HepG2 (cell line): ENCODE results near the gene USP32. TPM values are rescaled to one million over a fixed set of nuclear protein-coding genes. Genes with fewer than 3 reads are reported as not detected.

ENCODE experiments used
- ETV5 ChIP-seq: IDR thresholded peaks from 2 replicates; pipeline ENCODE4 v1.6.1; 2018; ENCODE audit warnings: missing biosample characterization, missing genetic modification reagents, inconsistent platforms, borderline replicate concordance
- NCOA2 ChIP-seq: sonication (generic); formaldehyde crosslinking; IDR thresholded peaks from 2 replicates; pipeline ENCODE4 v1.8.0; 2022; ENCODE audit warnings: inconsistent platforms
- SCMH1 ChIP-seq: sonication (generic); formaldehyde crosslinking; IDR thresholded peaks from 2 replicates; pipeline ENCODE4 v1.9.0; 2021; ENCODE audit warnings: missing genetic modification reagents, mild to moderate bottlenecking, borderline replicate concordance
- ZNF180 ChIP-seq: sonication (generic); formaldehyde crosslinking; IDR thresholded peaks from 2 replicates; pipeline ENCODE4 v1.4.0; 2020; ENCODE audit warnings: low read depth, missing genetic modification reagents, borderline replicate concordance
- ZNF20 ChIP-seq: sonication (generic); formaldehyde crosslinking; IDR thresholded peaks from 2 replicates; pipeline ENCODE4 v1.4.0; 2020; ENCODE audit warnings: mild to moderate bottlenecking, moderate library complexity, missing genetic modification reagents
- ZNF567 ChIP-seq: sonication (generic); formaldehyde crosslinking; IDR thresholded peaks from 2 replicates; pipeline ENCODE4 v1.8.1; 2023; ENCODE audit warnings: mild to moderate bottlenecking, missing genetic modification reagents, borderline replicate concordance
- ZNF577 ChIP-seq: sonication (generic); formaldehyde crosslinking; IDR thresholded peaks from 2 replicates; pipeline ENCODE4 v1.4.0; 2020; ENCODE audit warnings: mild to moderate bottlenecking, low read depth, missing genetic modification reagents, borderline replicate concordance
- ZNF709 ChIP-seq: sonication (generic); formaldehyde crosslinking; IDR thresholded peaks from 2 replicates; pipeline ENCODE4 v1.5.0; 2020; ENCODE audit warnings: mild to moderate bottlenecking, missing genetic modification reagents
- ZSCAN21 ChIP-seq: sonication (generic); formaldehyde crosslinking; IDR thresholded peaks from 2 replicates; pipeline ENCODE4 v1.8.0; 2022; ENCODE audit warnings: mild to moderate bottlenecking, missing genetic modification reagents, moderate library complexity, borderline replicate concordance
- ZSCAN25 ChIP-seq: sonication (generic); formaldehyde crosslinking; IDR thresholded peaks from 2 replicates; pipeline ENCODE4 v1.8.0; 2022; ENCODE audit warnings: mild to moderate bottlenecking, missing genetic modification reagents
- polyA plus RNA-seq, 8 experiments: library from polyadenylated mRNA; depleted of rRNA in 3 of 8; stranded (reverse) in 7 of 8; unstranded in 1 of 8; fragments of >200 nt; fragmentation: Illumina TruSeq in 4 of 8; extraction: Trizol in 4 of 8; gene quantifications; 2 replicates each; pipeline versions ENCODE4 v1.2.1 to v1.2.3, GENCODE V29; 2011 to 2016; ENCODE audit warnings: low read depth in 4 of 8, missing spikeins in 1 of 8, mixed read lengths in 1 of 8; ENCODE audit not compliant: insufficient read depth in 1 of 8
- total RNA-seq, 5 experiments: library from RNA; depleted of rRNA; stranded (reverse); fragments of >200 nt; fragmentation: Illumina TruSeq; extraction: Trizol; gene quantifications; 2 replicates each; pipeline ENCODE4 v1.2.3, GENCODE V29; 2016; ENCODE audit warnings: low read depth in 1 of 5
- TF ChIP-seq, protein P1 (sequence below): sonication (generic); formaldehyde crosslinking; IDR thresholded peaks from 2 replicates; pipeline ENCODE4 v1.8.0; 2022; ENCODE audit warnings: missing genetic modification reagents, mild to moderate bottlenecking, borderline replicate concordance
- TF ChIP-seq, protein P2 (sequence below): sonication (generic); formaldehyde crosslinking; IDR thresholded peaks from 2 replicates; pipeline ENCODE4 v1.8.1; 2023; ENCODE audit warnings: mild to moderate bottlenecking, inconsistent platforms, moderate library complexity, missing genetic modification reagents, borderline replicate concordance
- TF ChIP-seq, protein P3 (sequence below): sonication (generic); formaldehyde crosslinking; IDR thresholded peaks from 2 replicates; pipeline ENCODE4 v1.4.0; 2020; ENCODE audit warnings: mild to moderate bottlenecking, missing genetic modification reagents
- TF ChIP-seq, protein P4 (sequence below): sonication (generic); formaldehyde crosslinking; IDR thresholded peaks from 2 replicates; pipeline ENCODE4 v1.4.0; 2020; ENCODE audit warnings: mild to moderate bottlenecking, missing genetic modification reagents
- TF ChIP-seq, protein P5 (sequence below): sonication (generic); formaldehyde crosslinking; IDR thresholded peaks from 2 replicates; pipeline ENCODE4 v1.8.1; 2022; ENCODE audit warnings: low read depth, mild to moderate bottlenecking, missing genetic modification reagents

Gene USP32
- total and polyA plus RNA-seq, 2 of the 13 experiments (the other 11 are each of a cell fraction or from before 2014, with no cell fraction given), result 24.9 to 39.9 TPM

DNA sequence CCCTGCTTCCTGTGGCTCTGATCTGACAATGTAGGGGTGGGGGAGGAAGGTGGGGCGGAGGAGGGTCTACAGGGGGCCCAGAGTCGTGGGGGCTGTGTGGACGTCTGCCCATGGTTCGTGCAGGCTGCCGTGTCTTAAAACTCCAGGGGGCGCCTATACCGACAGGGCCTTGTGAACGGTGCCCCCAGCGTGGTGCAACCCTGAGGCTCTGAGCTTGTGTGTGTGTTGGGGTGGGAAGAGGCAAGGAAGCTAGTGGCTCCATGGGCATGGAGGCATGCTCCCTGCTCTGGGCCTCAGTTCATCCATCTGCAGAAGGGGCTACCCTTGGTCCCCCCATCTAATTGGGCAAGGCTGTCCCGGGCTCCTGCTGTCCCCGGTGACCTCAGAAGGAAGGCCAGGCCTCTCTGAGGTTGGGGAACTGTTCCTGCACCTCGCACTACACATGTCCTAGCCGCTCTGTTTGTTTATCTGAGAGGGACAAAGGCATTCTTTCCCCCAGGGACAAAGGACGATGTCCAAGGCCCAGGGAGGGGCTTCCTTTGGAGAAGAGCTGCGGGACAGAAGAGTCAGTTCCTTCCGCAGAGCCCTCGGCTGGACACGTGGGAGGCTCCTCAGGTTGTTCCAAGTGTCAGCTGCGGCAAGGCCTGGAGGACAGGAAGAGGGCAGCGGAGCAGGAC is 228.7 kb downstream of the USP32 start (continued):
- TF ChIP-seq, protein P1, sequence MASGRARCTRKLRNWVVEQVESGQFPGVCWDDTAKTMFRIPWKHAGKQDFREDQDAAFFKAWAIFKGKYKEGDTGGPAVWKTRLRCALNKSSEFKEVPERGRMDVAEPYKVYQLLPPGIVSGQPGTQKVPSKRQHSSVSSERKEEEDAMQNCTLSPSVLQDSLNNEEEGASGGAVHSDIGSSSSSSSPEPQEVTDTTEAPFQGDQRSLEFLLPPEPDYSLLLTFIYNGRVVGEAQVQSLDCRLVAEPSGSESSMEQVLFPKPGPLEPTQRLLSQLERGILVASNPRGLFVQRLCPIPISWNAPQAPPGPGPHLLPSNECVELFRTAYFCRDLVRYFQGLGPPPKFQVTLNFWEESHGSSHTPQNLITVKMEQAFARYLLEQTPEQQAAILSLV (CRISPR knock-in tag), result no peak
- no peak; the same call in 1 of the 2 replicates for TF ChIP-seq ZNF567 (CRISPR knock-in tag)
- peak; percentile 70; the same call in 1 of the 2 replicates for TF ChIP-seq ZNF709 (CRISPR knock-in tag)
- TF ChIP-seq ZSCAN21 (CRISPR knock-in tag), result no peak
- TF ChIP-seq, protein P2, sequence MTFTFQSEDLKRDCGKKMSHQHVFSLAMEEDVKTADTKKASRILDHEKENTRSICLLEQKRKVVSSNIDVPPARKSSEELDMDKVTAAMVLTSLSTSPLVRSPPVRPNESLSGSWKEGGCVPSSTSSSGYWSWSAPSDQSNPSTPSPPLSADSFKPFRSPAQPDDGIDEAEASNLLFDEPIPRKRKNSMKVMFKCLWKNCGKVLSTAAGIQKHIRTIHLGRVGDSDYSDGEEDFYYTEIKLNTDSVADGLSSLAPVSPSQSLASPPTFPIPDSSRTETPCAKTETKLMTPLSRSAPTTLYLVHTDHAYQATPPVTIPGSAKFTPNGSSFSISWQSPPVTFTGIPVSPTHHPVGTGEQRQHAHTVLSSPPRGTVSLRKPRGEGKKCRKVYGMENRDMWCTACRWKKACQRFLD (CRISPR knock-in tag), result no peak
- TF ChIP-seq, protein P3, sequence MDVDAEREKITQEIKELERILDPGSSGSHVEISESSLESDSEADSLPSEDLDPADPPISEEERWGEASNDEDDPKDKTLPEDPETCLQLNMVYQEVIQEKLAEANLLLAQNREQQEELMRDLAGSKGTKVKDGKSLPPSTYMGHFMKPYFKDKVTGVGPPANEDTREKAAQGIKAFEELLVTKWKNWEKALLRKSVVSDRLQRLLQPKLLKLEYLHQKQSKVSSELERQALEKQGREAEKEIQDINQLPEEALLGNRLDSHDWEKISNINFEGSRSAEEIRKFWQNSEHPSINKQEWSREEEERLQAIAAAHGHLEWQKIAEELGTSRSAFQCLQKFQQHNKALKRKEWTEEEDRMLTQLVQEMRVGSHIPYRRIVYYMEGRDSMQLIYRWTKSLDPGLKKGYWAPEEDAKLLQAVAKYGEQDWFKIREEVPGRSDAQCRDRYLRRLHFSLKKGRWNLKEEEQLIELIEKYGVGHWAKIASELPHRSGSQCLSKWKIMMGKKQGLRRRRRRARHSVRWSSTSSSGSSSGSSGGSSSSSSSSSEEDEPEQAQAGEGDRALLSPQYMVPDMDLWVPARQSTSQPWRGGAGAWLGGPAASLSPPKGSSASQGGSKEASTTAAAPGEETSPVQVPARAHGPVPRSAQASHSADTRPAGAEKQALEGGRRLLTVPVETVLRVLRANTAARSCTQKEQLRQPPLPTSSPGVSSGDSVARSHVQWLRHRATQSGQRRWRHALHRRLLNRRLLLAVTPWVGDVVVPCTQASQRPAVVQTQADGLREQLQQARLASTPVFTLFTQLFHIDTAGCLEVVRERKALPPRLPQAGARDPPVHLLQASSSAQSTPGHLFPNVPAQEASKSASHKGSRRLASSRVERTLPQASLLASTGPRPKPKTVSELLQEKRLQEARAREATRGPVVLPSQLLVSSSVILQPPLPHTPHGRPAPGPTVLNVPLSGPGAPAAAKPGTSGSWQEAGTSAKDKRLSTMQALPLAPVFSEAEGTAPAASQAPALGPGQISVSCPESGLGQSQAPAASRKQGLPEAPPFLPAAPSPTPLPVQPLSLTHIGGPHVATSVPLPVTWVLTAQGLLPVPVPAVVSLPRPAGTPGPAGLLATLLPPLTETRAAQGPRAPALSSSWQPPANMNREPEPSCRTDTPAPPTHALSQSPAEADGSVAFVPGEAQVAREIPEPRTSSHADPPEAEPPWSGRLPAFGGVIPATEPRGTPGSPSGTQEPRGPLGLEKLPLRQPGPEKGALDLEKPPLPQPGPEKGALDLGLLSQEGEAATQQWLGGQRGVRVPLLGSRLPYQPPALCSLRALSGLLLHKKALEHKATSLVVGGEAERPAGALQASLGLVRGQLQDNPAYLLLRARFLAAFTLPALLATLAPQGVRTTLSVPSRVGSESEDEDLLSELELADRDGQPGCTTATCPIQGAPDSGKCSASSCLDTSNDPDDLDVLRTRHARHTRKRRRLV (CRISPR knock-in tag), result no peak
- no peak for TF ChIP-seq ZNF20 (CRISPR knock-in tag)
- no peak for TF ChIP-seq ZNF180 (CRISPR knock-in tag)
- no peak for TF ChIP-seq NCOA2
- TF ChIP-seq, protein P4, sequence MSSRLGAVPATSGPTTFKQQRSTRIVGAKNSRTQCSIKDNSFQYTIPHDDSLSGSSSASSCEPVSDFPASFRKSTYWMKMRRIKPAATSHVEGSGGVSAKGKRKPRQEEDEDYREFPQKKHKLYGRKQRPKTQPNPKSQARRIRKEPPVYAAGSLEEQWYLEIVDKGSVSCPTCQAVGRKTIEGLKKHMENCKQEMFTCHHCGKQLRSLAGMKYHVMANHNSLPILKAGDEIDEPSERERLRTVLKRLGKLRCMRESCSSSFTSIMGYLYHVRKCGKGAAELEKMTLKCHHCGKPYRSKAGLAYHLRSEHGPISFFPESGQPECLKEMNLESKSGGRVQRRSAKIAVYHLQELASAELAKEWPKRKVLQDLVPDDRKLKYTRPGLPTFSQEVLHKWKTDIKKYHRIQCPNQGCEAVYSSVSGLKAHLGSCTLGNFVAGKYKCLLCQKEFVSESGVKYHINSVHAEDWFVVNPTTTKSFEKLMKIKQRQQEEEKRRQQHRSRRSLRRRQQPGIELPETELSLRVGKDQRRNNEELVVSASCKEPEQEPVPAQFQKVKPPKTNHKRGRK (CRISPR knock-in tag), result peak; percentile 65
- TF ChIP-seq ZSCAN25, result no peak
- TF ChIP-seq SCMH1, result no peak
- no peak for TF ChIP-seq ZNF577 (CRISPR knock-in tag)
- TF ChIP-seq ETV5 (CRISPR knock-in tag), result peak; percentile 34; the same call in 1 of the 2 replicates
- TF ChIP-seq, protein P5, sequence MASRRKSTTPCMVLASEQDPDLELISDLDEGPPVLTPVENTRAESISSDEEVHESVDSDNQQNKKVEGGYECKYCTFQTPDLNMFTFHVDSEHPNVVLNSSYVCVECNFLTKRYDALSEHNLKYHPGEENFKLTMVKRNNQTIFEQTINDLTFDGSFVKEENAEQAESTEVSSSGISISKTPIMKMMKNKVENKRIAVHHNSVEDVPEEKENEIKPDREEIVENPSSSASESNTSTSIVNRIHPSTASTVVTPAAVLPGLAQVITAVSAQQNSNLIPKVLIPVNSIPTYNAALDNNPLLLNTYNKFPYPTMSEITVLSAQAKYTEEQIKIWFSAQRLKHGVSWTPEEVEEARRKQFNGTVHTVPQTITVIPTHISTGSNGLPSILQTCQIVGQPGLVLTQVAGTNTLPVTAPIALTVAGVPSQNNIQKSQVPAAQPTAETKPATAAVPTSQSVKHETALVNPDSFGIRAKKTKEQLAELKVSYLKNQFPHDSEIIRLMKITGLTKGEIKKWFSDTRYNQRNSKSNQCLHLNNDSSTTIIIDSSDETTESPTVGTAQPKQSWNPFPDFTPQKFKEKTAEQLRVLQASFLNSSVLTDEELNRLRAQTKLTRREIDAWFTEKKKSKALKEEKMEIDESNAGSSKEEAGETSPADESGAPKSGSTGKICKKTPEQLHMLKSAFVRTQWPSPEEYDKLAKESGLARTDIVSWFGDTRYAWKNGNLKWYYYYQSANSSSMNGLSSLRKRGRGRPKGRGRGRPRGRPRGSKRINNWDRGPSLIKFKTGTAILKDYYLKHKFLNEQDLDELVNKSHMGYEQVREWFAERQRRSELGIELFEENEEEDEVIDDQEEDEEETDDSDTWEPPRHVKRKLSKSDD (CRISPR knock-in tag), result no peak
